Mucosa of rectum (tissue), 2 donors: ENCODE results near the gene METTL26.

Experiments
- H3K27ac ChIP-seq, 2 donors: one replicate each; pipeline ENCODE4 v1.7.0; 2013; ENCODE audit warnings: inconsistent platforms in 2 of 2, low read depth in 2 of 2, low read length in 2 of 2
- H3K27me3 ChIP-seq, 2 donors: one replicate each; pipeline ENCODE4 v1.7.0; 2013; ENCODE audit warnings: low read length in 2 of 2; ENCODE audit not compliant: control insufficient read depth in 2 of 2, insufficient read depth in 2 of 2
- H3K36me3 ChIP-seq, 2 donors: one replicate each; pipeline ENCODE4 v1.7.0; 2013; ENCODE audit warnings: low read length in 2 of 2; ENCODE audit not compliant: control insufficient read depth in 2 of 2, insufficient read depth in 2 of 2
- H3K4me1 ChIP-seq, 2 donors: one replicate each; pipeline ENCODE4 v1.7.0; 2013; ENCODE audit warnings: low read length in 2 of 2, mild to moderate bottlenecking in 1 of 2; ENCODE audit not compliant: control insufficient read depth in 2 of 2, insufficient read depth in 2 of 2
- H3K4me3 ChIP-seq, 2 donors: one replicate each; pipeline ENCODE4 v1.7.0; 2013; ENCODE audit warnings: low read length in 2 of 2
- H3K9ac ChIP-seq, 2 donors: one replicate each; pipeline ENCODE4 v1.7.0; 2013; ENCODE audit warnings: low read length in 2 of 2, low read depth in 1 of 2, mild to moderate bottlenecking in 1 of 2
- H3K9me3 ChIP-seq, 2 donors: one replicate each; pipeline ENCODE4 v1.7.0; 2013; ENCODE audit warnings: low read length in 2 of 2; ENCODE audit not compliant: control insufficient read depth in 2 of 2
- donor health status: healthy.
- donor health status: Normal muscosa, but diverticular disease.

Gene METTL26

GRCh38 chr16:645852-646678, 10.0 kb upstream of the METTL26 start:
- Histone ChIP-seq H3K4me3 (peak overlapping the region; percentile 33 to 45), H3K9me3 (no peaks in the 10 kb centered on the region), H3K4me1 (peaks cover 61 to 70% of the 10 kb centered on the region in 2 donors), H3K9ac (peak overlapping the region; percentile 60 to 72), H3K27me3 (no peaks in the 10 kb centered on the region), H3K27ac (peak overlapping the region; percentile 94 to 95), H3K36me3 (no peaks in the 10 kb centered on the region)

GRCh38 chr16:644556-644955, 8.5 kb upstream of the METTL26 start:
- Histone ChIP-seq H3K27ac (peak overlapping the region; percentile 94 to 95), H3K27me3 (no peaks in the 10 kb centered on the region), H3K4me3 (peak overlapping the region in 1 of 2 donors; percentile 3), H3K36me3 (no peaks in the 10 kb centered on the region), H3K9me3 (no peaks in the 10 kb centered on the region), H3K9ac (peak overlapping the region in 1 of 2 donors; percentile 24), H3K4me1 (peaks cover 57 to 63% of the 10 kb centered on the region in 2 donors)

GRCh38 chr16:643050-643368, 6.9 kb upstream of the METTL26 start:
- Histone ChIP-seq H3K9me3 (no peaks in the 10 kb centered on the region), H3K4me1 (peaks cover 48 to 51% of the 10 kb centered on the region in 2 donors), H3K4me3 (peak overlapping the region; percentile 80 to 84), H3K27ac (peak overlapping the region; percentile 91 to 92), H3K27me3 (no peaks in the 10 kb centered on the region), H3K36me3 (no peaks in the 10 kb centered on the region), H3K9ac (peak overlapping the region; percentile 84 to 94)

- Histone ChIP-seq H3K9me3 (no peaks in the 10 kb centered on the region), H3K4me1 (peaks cover 45 to 51% of the 10 kb centered on the region in 2 donors), H3K27ac (peak overlapping the region; percentile 91 to 92)
Measured at GRCh38 chr16:642189-643049, 6.3 kb upstream of the METTL26 start.

GRCh38 chr16:641326-642188, 5.5 kb upstream of the METTL26 start, which contains the start of gene MCRIP2:
TSS of gene MCRIP2 (plus strand) at chr16:641828. CDS start at chr16:641992, 164 bp downstream.
- Histone ChIP-seq H3K4me3 (peak within 1 kb of the TSS; percentile 80 to 84), H3K36me3 (no peaks in the 10 kb centered on the region), H3K4me1 (peaks cover 39 to 44% of the 10 kb centered on the region in 2 donors)

More at GRCh38 chr16:642189-643049, 6.3 kb upstream of the METTL26 start:
- peak overlapping the region; percentile 84 to 94 for H3K9ac ChIP-seq
- H3K36me3 ChIP-seq = no peaks in the 10 kb centered on the region
- H3K27me3 ChIP-seq = no peaks in the 10 kb centered on the region
- peak overlapping the region; percentile 80 to 84 for H3K4me3 ChIP-seq

GRCh38 chr16:640614-641013, 4.5 kb upstream of the METTL26 start:
- H3K9me3 ChIP-seq = no peaks in the 10 kb centered on the region
- peaks cover 30 to 36% of the 10 kb centered on the region in 2 donors for H3K4me1 ChIP-seq
- no peaks in the 10 kb centered on the region for H3K36me3 ChIP-seq
- no peak overlapping the region for H3K4me3 ChIP-seq
- H3K27me3 ChIP-seq = no peaks in the 10 kb centered on the region
- H3K9ac ChIP-seq = peak overlapping the region in 1 of 2 donors; percentile 94
- peak overlapping the region in 1 of 2 donors; percentile 91 for H3K27ac ChIP-seq

More at GRCh38 chr16:641326-642188, 5.5 kb upstream of the METTL26 start, which contains the start of gene MCRIP2:
- no peaks in the 10 kb centered on the region for H3K27me3 ChIP-seq
- peak within 1 kb of the TSS; percentile 91 to 92 for H3K27ac ChIP-seq
- peak within 1 kb of the TSS; percentile 88 to 94 for H3K9ac ChIP-seq
- H3K9me3 ChIP-seq = no peaks in the 10 kb centered on the region

GRCh38 chr16:638836-639235, 2.7 kb upstream of the METTL26 start:
- Histone ChIP-seq H3K27ac (no peak overlapping the region), H3K36me3 (no peaks in the 10 kb centered on the region), H3K27me3 (no peaks in the 10 kb centered on the region), H3K9me3 (no peaks in the 10 kb centered on the region), H3K4me1 (peaks cover 24 to 27% of the 10 kb centered on the region in 2 donors), H3K9ac (no peak overlapping the region), H3K4me3 (no peak overlapping the region)

GRCh38 chr16:638034-638543, 2.0 kb upstream of the METTL26 start:
- H3K27ac ChIP-seq = no peak overlapping the region
- no peaks in the 10 kb centered on the region for H3K9me3 ChIP-seq
- no peaks in the 10 kb centered on the region for H3K27me3 ChIP-seq
- H3K4me1 ChIP-seq = peaks cover 19 to 21% of the 10 kb centered on the region in 2 donors
- H3K4me3 ChIP-seq = no peak overlapping the region
- no peak overlapping the region for H3K9ac ChIP-seq
- peaks cover 0 to 5% of the 10 kb centered on the region in 2 donors for H3K36me3 ChIP-seq
